H1 (cell line): ENCODE data around the gene CFAP58. TPM values are rescaled to one million over a fixed set of nuclear protein-coding genes. Genes with fewer than 3 reads are reported as not detected.

Experiments used
- CTCF ChIA-PET: fragments of 300-600 bp; sonication (Branson Sonifier 250); formaldehyde crosslinking; loops from one replicate; lab custom pipeline; 2021; ENCODE audit not compliant: partially characterized antibody; lab: Charles Lee
- POLR2A ChIA-PET: fragments of 300-600 bp; sonication (Branson Sonifier 250); formaldehyde crosslinking; loops from one replicate; lab custom pipeline; 2021; ENCODE audit warnings: inconsistent platforms; ENCODE audit not compliant: partially characterized antibody; lab: Charles Lee
- DNase-seq, 2 experiments: peaks; one replicate each; pipeline versions ENCODE4 v3.0.0 to v3.0.0-alpha.2; 2010 to 2022; ENCODE audit warnings: low spot score in 2 of 2, low read depth in 1 of 2, mixed read lengths in 1 of 2
- FAIRE-seq: peaks from 2 replicates; lab custom pipeline; 2011; peaks lifted over from hg19 to GRCh38; lab: Jason Lieb, UNC
- H2AFZ ChIP-seq: 2 replicates; pipeline ENCODE4 v1.8.1; 2012; ENCODE audit warnings: low read length, inconsistent platforms
- H2AK5ac ChIP-seq: 2 replicates; pipeline ENCODE4 v1.6.1; 2013; ENCODE audit warnings: low read depth, low read length
- H2BK120ac ChIP-seq: replicated peaks from 2 replicates; pipeline ENCODE3; 2013; ENCODE audit warnings: low read depth, low read length, inconsistent platforms
- H2BK12ac ChIP-seq: 2 replicates; pipeline ENCODE4 v1.6.1; 2013; ENCODE audit warnings: low read depth, low read length
- H2BK15ac ChIP-seq: 2 replicates; pipeline ENCODE4 v1.6.1; 2013; ENCODE audit warnings: low read length
- H2BK20ac ChIP-seq: 2 replicates; pipeline ENCODE4 v1.6.1; 2013; ENCODE audit warnings: low read length
- H2BK5ac ChIP-seq: 2 replicates; pipeline ENCODE4 v1.6.1; 2013; ENCODE audit warnings: low read depth, low read length
- H3K14ac ChIP-seq: 2 replicates; pipeline ENCODE4 v1.6.1; 2013; ENCODE audit warnings: inconsistent platforms; ENCODE audit not compliant: insufficient read length
- H3K18ac ChIP-seq: 2 replicates; pipeline ENCODE4 v1.6.1; 2013; ENCODE audit warnings: low read length; ENCODE audit errors: extremely low read depth
- H3K23ac ChIP-seq: 2 replicates; pipeline ENCODE4 v1.6.1; 2013; ENCODE audit warnings: inconsistent platforms; ENCODE audit not compliant: insufficient read length
- H3K23me2 ChIP-seq: 2 replicates; pipeline ENCODE4 v1.6.1; 2013; ENCODE audit warnings: low read depth, low read length
- H3K27ac ChIP-seq: 2 replicates; pipeline ENCODE4 v1.6.1; 2011; ENCODE audit warnings: low read depth, low read length, inconsistent platforms
- H3K27me3 ChIP-seq, 4 experiments: replicated peaks in 1 of 4; 1 replicate in 1 of 4; 2 replicates in 3 of 4; pipeline versions ENCODE4 v1.6.1 to v1.8.1; 2011 to 2013; ENCODE audit warnings: low read length in 3 of 4, mild to moderate bottlenecking in 3 of 4, inconsistent platforms in 2 of 4, mixed read lengths in 2 of 4, moderate library complexity in 1 of 4; ENCODE audit not compliant: control insufficient read depth in 3 of 4, insufficient read depth in 3 of 4; ENCODE audit errors: extremely low read depth in 1 of 4
- H3K36me3 ChIP-seq, 4 experiments: 2 replicates each; pipeline versions ENCODE4 v1.6.1 to v1.8.1; 2011 to 2013; ENCODE audit warnings: mild to moderate bottlenecking in 4 of 4, low read length in 3 of 4, moderate library complexity in 2 of 4, control low read depth in 1 of 4, inconsistent platforms in 1 of 4; ENCODE audit not compliant: insufficient read depth in 4 of 4, control insufficient read depth in 2 of 4
- H3K4ac ChIP-seq: replicated peaks from 2 replicates; pipeline ENCODE3; 2013; ENCODE audit warnings: low read length, low read depth, mixed read lengths, inconsistent platforms; ENCODE audit not compliant: insufficient read length
- H3K4me1 ChIP-seq, 4 experiments: replicated peaks in 1 of 4; 1 replicate in 1 of 4; 2 replicates in 3 of 4; pipeline versions ENCODE4 v1.6.1 to v1.8.1; 2011 to 2013; ENCODE audit warnings: low read length in 3 of 4, inconsistent platforms in 2 of 4, mixed read lengths in 1 of 4; ENCODE audit not compliant: insufficient read depth in 4 of 4, control insufficient read depth in 3 of 4
- H3K4me2 ChIP-seq, 2 experiments: 2 replicates each; pipeline versions ENCODE4 v1.6.1 to v1.8.1; 2011 to 2013; ENCODE audit warnings: low read depth in 2 of 2, low read length in 2 of 2, control low read depth in 1 of 2, inconsistent platforms in 1 of 2, mild to moderate bottlenecking in 1 of 2; ENCODE audit not compliant: insufficient read depth in 1 of 2
- H3K4me3 ChIP-seq, 4 experiments: fragments of 200-600, 300-600 bp in 1 of 4; sonication (generic), shearing (Covaris generic), sonication (Bioruptor Twin) in 1 of 4; 2 replicates each; pipeline versions ENCODE4 v1.5.1 to v1.8.1; 2011 to 2016; ENCODE audit warnings: low read length in 4 of 4, low read depth in 3 of 4, control low read depth in 2 of 4, inconsistent platforms in 2 of 4, mild to moderate bottlenecking in 2 of 4, mixed read lengths in 1 of 4, moderate library complexity in 1 of 4; ENCODE audit not compliant: insufficient read depth in 2 of 4; ENCODE audit errors: extremely low read depth in 1 of 4
- H3K56ac ChIP-seq: replicated peaks from 2 replicates; pipeline ENCODE3; 2013; ENCODE audit warnings: low read depth, mild to moderate bottlenecking, mixed read lengths, low read length, inconsistent platforms; ENCODE audit not compliant: insufficient read length
- H3K79me1 ChIP-seq: 2 replicates; pipeline ENCODE4 v1.6.1; 2013; ENCODE audit warnings: low read depth, low read length, control low read depth
- H3K79me2 ChIP-seq, 2 experiments: 2 replicates each; pipeline versions ENCODE4 v1.6.1 to v1.8.1; 2012 to 2013; ENCODE audit warnings: low read length in 2 of 2, mild to moderate bottlenecking in 2 of 2, inconsistent platforms in 1 of 2; ENCODE audit not compliant: insufficient read depth in 2 of 2, control insufficient read depth in 1 of 2
- H3K9ac ChIP-seq, 4 experiments: replicated peaks in 1 of 4; 1 replicate in 1 of 4; 2 replicates in 3 of 4; pipeline versions ENCODE4 v1.6.1 to v1.8.1; 2011 to 2013; ENCODE audit warnings: low read depth in 3 of 4, low read length in 3 of 4, control low read depth in 2 of 4, mild to moderate bottlenecking in 2 of 4, moderate library complexity in 2 of 4, inconsistent platforms in 1 of 4; ENCODE audit errors: extremely low read depth in 1 of 4
- H3K9me3 ChIP-seq, 2 experiments: 2 replicates each; pipeline versions ENCODE4 v1.6.1 to v1.8.1; 2012 to 2013; ENCODE audit warnings: mild to moderate bottlenecking in 2 of 2, moderate library complexity in 2 of 2, control low read depth in 1 of 2, inconsistent platforms in 1 of 2, low read depth in 1 of 2, low read length in 1 of 2, mixed read lengths in 1 of 2; ENCODE audit not compliant: insufficient read depth in 2 of 2
- H4K20me1 ChIP-seq, 2 experiments: replicated peaks in 1 of 2; 2 replicates each; pipeline versions ENCODE3 to v1.8.1; 2011 to 2013; ENCODE audit warnings: inconsistent platforms in 2 of 2, low read length in 2 of 2, mild to moderate bottlenecking in 1 of 2; ENCODE audit not compliant: insufficient read depth in 2 of 2, control insufficient read depth in 1 of 2
- H4K5ac ChIP-seq: 2 replicates; pipeline ENCODE4 v1.6.1; 2013; ENCODE audit warnings: low read length, low read depth, mixed read lengths, inconsistent platforms; ENCODE audit not compliant: insufficient read length
- H4K8ac ChIP-seq: 2 replicates; pipeline ENCODE4 v1.8.0; 2013; ENCODE audit warnings: mild to moderate bottlenecking, moderate library complexity, low read length, inconsistent platforms; ENCODE audit not compliant: insufficient read depth; ENCODE audit errors: extremely low read depth
- H4K91ac ChIP-seq: replicated peaks from 2 replicates; pipeline ENCODE3; 2013; ENCODE audit warnings: low read length, mixed read lengths, inconsistent platforms; ENCODE audit not compliant: insufficient read length
- CHD1 ChIP-seq: IDR thresholded peaks from 2 replicates; pipeline ENCODE4 v1.6.1; 2012; ENCODE audit warnings: low read depth, low read length, improper control_type of control experiment
- CTBP2 ChIP-seq: IDR thresholded peaks from 2 replicates; pipeline ENCODE4 v1.7.0; 2011; ENCODE audit warnings: borderline replicate concordance, mild to moderate bottlenecking, moderate library complexity, mixed read lengths, low read length; ENCODE audit not compliant: insufficient read depth, insufficient read length
- EZH2 ChIP-seq: fragments of 200-600 bp; sonication (generic); IDR thresholded peaks from 2 replicates; pipeline ENCODE4 v1.7.1; 2012; ENCODE audit warnings: low read depth, mild to moderate bottlenecking, moderate library complexity, low read length, inconsistent platforms; ENCODE audit not compliant: severe bottlenecking
- HDAC6 ChIP-seq: IDR thresholded peaks from one replicate; pipeline ENCODE4 v1.7.1; 2012; ENCODE audit warnings: low read depth, mild to moderate bottlenecking, inconsistent platforms, low read length, moderate library complexity
- KDM1A ChIP-seq: fragments of 200-600, 300-600 bp; sonication (generic); IDR thresholded peaks from 2 replicates; pipeline ENCODE4 v1.7.1; 2016; ENCODE audit warnings: mild to moderate bottlenecking, low read length, borderline replicate concordance
- NANOG ChIP-seq: IDR thresholded peaks from 2 replicates; pipeline ENCODE4 v1.6.1; 2011; ENCODE audit warnings: low read length, low read depth, mild to moderate bottlenecking, inconsistent platforms; ENCODE audit not compliant: insufficient read depth, poor library complexity, severe bottlenecking
- SP1 ChIP-seq: IDR thresholded peaks from 2 replicates; pipeline ENCODE4 v1.6.1; 2011; ENCODE audit warnings: low read depth, low read length
- TBP ChIP-seq: IDR thresholded peaks from 2 replicates; pipeline ENCODE4 v1.6.1; 2011; ENCODE audit warnings: low read depth, low read length, improper control_type of control experiment
- TEAD4 ChIP-seq: IDR thresholded peaks from 2 replicates; pipeline ENCODE4 v1.6.1; 2012; ENCODE audit warnings: low read depth, low read length, inconsistent platforms, mixed read lengths
- WGBS, 2 experiments: shearing (Covaris generic) in 1 of 2; methylation state at CpG; one replicate each; pipeline versions ENCODE4 v1.1.6 to v1.1.7; 2013 to 2015; ENCODE audit warnings: low lambda C conversion rate in 2 of 2, mixed read lengths in 2 of 2, inconsistent platforms in 1 of 2, low coverage in 1 of 2, missing lambda C conversion rate in 1 of 2; ENCODE audit not compliant: insufficient replicate concordance in 2 of 2, insufficient coverage in 1 of 2, insufficient read length in 1 of 2; ENCODE audit errors: extremely low coverage in 1 of 2, missing lambda C conversion rate in 1 of 2; 5-methylcytosine and 5-hydroxymethylcytosine counted together
- polyA plus RNA-seq, 7 experiments: library from polyadenylated mRNA; depleted of rRNA in 3 of 7; stranded (reverse) in 5 of 7; unstranded in 2 of 7; fragments of >200 nt in 5 of 7; fragments of 200-250 nt in 2 of 7; gene quantifications; 1 replicate in 5 of 7; 2 replicates in 1 of 7; 4 replicates in 1 of 7; pipeline versions ENCODE4 v1.2.1 to v1.2.3, GENCODE V29; 2011 to 2013; ENCODE audit warnings: missing spikeins in 2 of 7, mixed read lengths in 2 of 7
- total RNA-seq: library from RNA; stranded (reverse); fragmentation: NEBNext Ultra II Directional; extraction: Animal tissue kit (Norgen Biotek cat#: 25700); gene quantifications from 2 replicates; pipeline ENCODE4 v1.2.1, GENCODE V29; 2021

The CFAP58 gene
- total and polyA plus RNA-seq, 2 of the 8 experiments (the other 6 are each of a cell fraction or from before 2014, with no cell fraction given) = 0.32 to 0.71 TPM

GRCh38 chr10:104447906-104448305, 94.3 kb downstream of the CFAP58 start:
- 89% methylated on average over 3 of the region's 3 CpGs; no CpG with 5 or more reads in 1 of the 2 experiments for WGBS, 2 experiments
- no peak overlapping the region for H2AK5ac ChIP-seq
- no peak overlapping the region for H3K4me2 ChIP-seq
- H4K20me1 ChIP-seq = no peaks in the 10 kb centered on the region
- H3K9me3 ChIP-seq = no peaks in the 10 kb centered on the region
- POLR2A ChIA-PET = no interaction called here
- no peak overlapping the region for H3K18ac ChIP-seq
- H3K36me3 ChIP-seq = no peaks in the 10 kb centered on the region
- CTCF ChIA-PET = interaction anchor here (0.6 to 1.6 kb wide), 4 partner anchors 39 to 241 kb away, joined by 3 to 4 read pairs (median 3); no protein-coding TSS in a partner anchor
- H3K23ac ChIP-seq = no peak overlapping the region
- no peak overlapping the region for H2BK5ac ChIP-seq
- H3K79me2 ChIP-seq = no peaks in the 10 kb centered on the region
- H3K9ac ChIP-seq = no peak overlapping the region
- H2BK15ac ChIP-seq = no peak overlapping the region
- no peak overlapping the region for H4K91ac ChIP-seq
- H3K56ac ChIP-seq = no peak overlapping the region
- H3K4ac ChIP-seq = no peak overlapping the region
- no peak overlapping the region for H2BK120ac ChIP-seq
- H3K14ac ChIP-seq = no peak overlapping the region
- H3K79me1 ChIP-seq = no peaks in the 10 kb centered on the region
- no peak overlapping the region for H3K4me3 ChIP-seq
- no peak overlapping the region for H3K27ac ChIP-seq
- no peak overlapping the region for H2BK12ac ChIP-seq
- H2BK20ac ChIP-seq = no peak overlapping the region
- H3K27me3 ChIP-seq = no peaks in the 10 kb centered on the region
- H2AFZ ChIP-seq = no peak overlapping the region
- H3K4me1 ChIP-seq = peaks cover 0 to 5% (median 0%) of the 10 kb centered on the region in 4 experiments; a peak in 2 of 7 replicates
- no peak for FAIRE-seq
- H3K23me2 ChIP-seq = no peaks in the 10 kb centered on the region
- H4K8ac ChIP-seq = no peak overlapping the region
- DNase-seq = no peak
- no peak overlapping the region for H4K5ac ChIP-seq
- TF ChIP-seq SP1 (no peak), TEAD4 (no peak), NANOG (no peak), KDM1A (no peak), EZH2 (no peak), HDAC6 (no peak), CTBP2 (no peak), CHD1 (no peak), TBP (no peak)
